Fibroblast of lung (primary cell): Measurements from ENCODE around the gene RAB40A.

Experiments
- EZH2 ChIP-seq: IDR thresholded peaks from 2 replicates; pipeline ENCODE4 v1.5.1; 2012; ENCODE audit warnings: low read length, control low read depth, mild to moderate bottlenecking; ENCODE audit errors: missing control alignments
- TF ChIP-seq, protein P1 (sequence below), 2 donors: IDR thresholded peaks in 1 of 2; conservative IDR thresholded peaks in 1 of 2; 1 replicate in 1 of 2; 2 replicates in 1 of 2; pipeline ENCODE4 v1.5.1; 2011 to 2012; ENCODE audit warnings: low read length in 2 of 2, control low read depth in 1 of 2, inconsistent platforms in 1 of 2, low read depth in 1 of 2, mild to moderate bottlenecking in 1 of 2

DNA sequence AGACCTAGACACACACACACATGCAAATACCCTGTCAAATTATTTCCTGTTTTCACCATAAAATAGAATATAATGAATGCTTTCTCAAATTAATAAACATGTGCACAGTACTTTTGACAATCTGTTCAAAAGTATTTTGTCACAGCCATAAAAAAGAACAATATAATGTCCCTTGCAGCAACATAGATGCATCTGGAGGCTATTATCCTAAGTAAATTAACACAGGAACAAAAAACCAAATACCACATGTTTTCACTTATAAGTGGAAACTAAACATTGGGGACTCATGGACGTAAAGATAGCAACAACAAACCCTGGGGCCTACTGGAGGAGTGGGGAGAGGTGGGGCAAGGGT is 15.5 kb downstream of the RAB40A start:
- TF ChIP-seq, protein P1, sequence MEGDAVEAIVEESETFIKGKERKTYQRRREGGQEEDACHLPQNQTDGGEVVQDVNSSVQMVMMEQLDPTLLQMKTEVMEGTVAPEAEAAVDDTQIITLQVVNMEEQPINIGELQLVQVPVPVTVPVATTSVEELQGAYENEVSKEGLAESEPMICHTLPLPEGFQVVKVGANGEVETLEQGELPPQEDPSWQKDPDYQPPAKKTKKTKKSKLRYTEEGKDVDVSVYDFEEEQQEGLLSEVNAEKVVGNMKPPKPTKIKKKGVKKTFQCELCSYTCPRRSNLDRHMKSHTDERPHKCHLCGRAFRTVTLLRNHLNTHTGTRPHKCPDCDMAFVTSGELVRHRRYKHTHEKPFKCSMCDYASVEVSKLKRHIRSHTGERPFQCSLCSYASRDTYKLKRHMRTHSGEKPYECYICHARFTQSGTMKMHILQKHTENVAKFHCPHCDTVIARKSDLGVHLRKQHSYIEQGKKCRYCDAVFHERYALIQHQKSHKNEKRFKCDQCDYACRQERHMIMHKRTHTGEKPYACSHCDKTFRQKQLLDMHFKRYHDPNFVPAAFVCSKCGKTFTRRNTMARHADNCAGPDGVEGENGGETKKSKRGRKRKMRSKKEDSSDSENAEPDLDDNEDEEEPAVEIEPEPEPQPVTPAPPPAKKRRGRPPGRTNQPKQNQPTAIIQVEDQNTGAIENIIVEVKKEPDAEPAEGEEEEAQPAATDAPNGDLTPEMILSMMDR (conservative IDR thresholded peaks at IDR 0.05 in 1 of 2, IDR thresholded peaks at IDR 0.05 in 1 of 2; ENCODE audit: low read depth in 1 of 2, low read length in 2 of 2) = no peak
- no peak for TF ChIP-seq EZH2
